Astrocyte (in vitro differentiated cells and primary cell): ENCODE data around the gene GPHN. TPM values are rescaled to one million over a fixed set of nuclear protein-coding genes. Genes with fewer than 3 reads are reported as not detected.

ENCODE experiments used
- DNase-seq: peaks from one replicate; pipeline ENCODE4 v3.0.0-alpha.2; 2010; ENCODE audit warnings: low read depth
- FAIRE-seq: peaks from 2 replicates; lab custom pipeline; 2011; peaks lifted over from hg19 to GRCh38; lab: Jason Lieb, UNC
- H2AFZ ChIP-seq: 2 replicates; pipeline ENCODE4 v1.6.0; 2012; ENCODE audit warnings: low read depth, low read length, inconsistent platforms
- H3K27ac ChIP-seq: 2 replicates; pipeline ENCODE4 v1.5.1; 2011; ENCODE audit warnings: low read depth, low read length, inconsistent platforms
- H3K27me3 ChIP-seq: 2 replicates; pipeline ENCODE4 v1.6.0; 2011; ENCODE audit warnings: low read length, inconsistent platforms; ENCODE audit not compliant: insufficient read depth
- H3K36me3 ChIP-seq: 2 replicates; pipeline ENCODE4 v1.5.1; 2011; ENCODE audit warnings: low read length, inconsistent platforms; ENCODE audit not compliant: insufficient read depth
- H3K4me1 ChIP-seq: 2 replicates; pipeline ENCODE4 v1.5.1; 2011; ENCODE audit warnings: low read length, inconsistent platforms; ENCODE audit not compliant: insufficient read depth
- H3K4me2 ChIP-seq: 2 replicates; pipeline ENCODE4 v1.6.0; 2012; ENCODE audit warnings: low read length, inconsistent platforms
- H3K4me3 ChIP-seq: 2 replicates; pipeline ENCODE4 v1.5.1; 2011; ENCODE audit warnings: low read depth, mild to moderate bottlenecking, low read length, inconsistent platforms; ENCODE audit not compliant: insufficient read depth
- H3K79me2 ChIP-seq: 2 replicates; pipeline ENCODE4 v1.6.0; 2012; ENCODE audit warnings: mild to moderate bottlenecking, low read length, inconsistent platforms; ENCODE audit not compliant: insufficient read depth
- H3K9ac ChIP-seq: 2 replicates; pipeline ENCODE4 v1.6.0; 2012; ENCODE audit warnings: mild to moderate bottlenecking, low read length, inconsistent platforms
- H3K9me3 ChIP-seq: 2 replicates; pipeline ENCODE4 v1.5.1; 2012; ENCODE audit warnings: low read depth, mild to moderate bottlenecking, low read length, inconsistent platforms; ENCODE audit not compliant: insufficient read depth
- H4K20me1 ChIP-seq: 2 replicates; pipeline ENCODE4 v1.6.0; 2012; ENCODE audit warnings: low read length, inconsistent platforms; ENCODE audit not compliant: insufficient read depth
- H3K27ac Mint-ChIP-seq: one replicate; pipeline ENCODE4 v1.8.0; 2021; ENCODE audit warnings: mild to moderate bottlenecking, mixed read lengths; ENCODE audit not compliant: unreplicated experiment
- H3K27me3 Mint-ChIP-seq: one replicate; pipeline ENCODE4 v1.8.0; 2021; ENCODE audit warnings: low read depth, mixed read lengths; ENCODE audit not compliant: unreplicated experiment
- H3K36me3 Mint-ChIP-seq: one replicate; pipeline ENCODE4 v1.8.0; 2021; ENCODE audit warnings: low read depth, mixed read lengths; ENCODE audit not compliant: unreplicated experiment
- H3K4me1 Mint-ChIP-seq: one replicate; pipeline ENCODE4 v1.8.0; 2021; ENCODE audit warnings: low read depth, mixed read lengths; ENCODE audit not compliant: unreplicated experiment
- H3K4me3 Mint-ChIP-seq: one replicate; pipeline ENCODE4 v1.8.0; 2021; ENCODE audit warnings: mild to moderate bottlenecking, moderate library complexity, mixed read lengths; ENCODE audit not compliant: unreplicated experiment
- H3K9me3 Mint-ChIP-seq: one replicate; pipeline ENCODE4 v1.8.0; 2021; ENCODE audit warnings: mild to moderate bottlenecking, mixed read lengths; ENCODE audit not compliant: unreplicated experiment
- EZH2 ChIP-seq: IDR thresholded peaks from 2 replicates; pipeline ENCODE4 v1.6.1; 2012; ENCODE audit warnings: mild to moderate bottlenecking, low read length, inconsistent platforms; ENCODE audit not compliant: insufficient read depth
- total RNA-seq: library from RNA; stranded (reverse); gene quantifications from 2 replicates; pipeline ENCODE4 v1.2.1, GENCODE V29; 2021
- TF ChIP-seq, protein P1 (sequence below): IDR thresholded peaks from 2 replicates; pipeline ENCODE4 v1.5.1; 2011; ENCODE audit warnings: low read depth, mild to moderate bottlenecking, inconsistent platforms, low read length, moderate library complexity; ENCODE audit not compliant: insufficient read depth

GPHN gene
- total RNA-seq, 1 donor from 2014 or later = 6.9 TPM

DNA sequence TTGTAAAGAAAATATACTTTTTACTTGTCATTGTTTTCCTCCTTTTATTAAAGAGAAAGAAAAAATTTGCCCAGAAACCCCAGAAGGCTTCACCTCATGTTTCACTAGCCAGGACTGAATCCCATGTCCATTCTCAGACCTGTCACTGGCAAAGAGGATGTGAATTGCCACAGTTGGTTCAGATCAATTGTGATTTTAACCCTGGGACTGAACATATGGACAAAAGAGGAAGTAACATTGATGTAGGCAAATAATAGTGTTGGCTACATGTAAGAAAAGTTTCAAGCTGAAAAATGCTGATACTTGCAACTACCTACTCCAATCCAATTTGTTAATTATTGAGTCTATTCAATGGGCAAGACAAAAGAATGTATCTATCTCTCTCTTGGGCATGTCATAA, 30.4 kb upstream of the GPHN start:
- no peak for FAIRE-seq
- H3K4me3 Mint-ChIP-seq = no peak overlapping the region

DNA sequence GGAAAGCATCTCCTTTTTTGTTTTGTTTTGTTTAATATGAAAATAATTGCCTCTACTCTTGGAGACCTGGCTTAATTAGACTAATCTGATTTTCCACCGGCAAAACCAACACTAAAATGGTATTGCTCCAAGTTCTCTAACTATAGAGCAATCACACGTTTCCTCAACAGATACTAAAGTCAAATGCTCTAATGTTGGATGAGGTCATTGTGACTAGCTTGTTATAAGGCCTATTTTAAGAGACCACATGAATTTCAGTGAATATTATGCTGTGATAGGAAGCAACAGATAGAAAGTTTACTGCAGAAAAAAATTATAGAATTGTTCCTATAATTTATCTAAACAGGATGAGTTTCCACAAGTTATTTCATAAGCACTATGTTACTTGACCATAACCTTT, 25.1 kb upstream of the GPHN start:
- H4K20me1 ChIP-seq = no peaks in the 10 kb centered on the region
- H3K27ac Mint-ChIP-seq = no peak overlapping the region

More for the DNA sequence above, 30.4 kb upstream of the GPHN start:
- no peaks in the 10 kb centered on the region for H3K27me3 Mint-ChIP-seq
- Histone ChIP-seq H3K27me3 (no peaks in the 10 kb centered on the region), H3K4me2 (no peak overlapping the region), H2AFZ (no peak overlapping the region), H3K9ac (no peak overlapping the region), H3K9me3 (no peaks in the 10 kb centered on the region), H3K79me2 (no peaks in the 10 kb centered on the region), H3K4me1 (no peaks in the 10 kb centered on the region), H3K27ac (no peak overlapping the region), H3K36me3 (no peaks in the 10 kb centered on the region), H3K4me3 (no peak overlapping the region), H4K20me1 (no peaks in the 10 kb centered on the region)
- TF ChIP-seq, protein P1, sequence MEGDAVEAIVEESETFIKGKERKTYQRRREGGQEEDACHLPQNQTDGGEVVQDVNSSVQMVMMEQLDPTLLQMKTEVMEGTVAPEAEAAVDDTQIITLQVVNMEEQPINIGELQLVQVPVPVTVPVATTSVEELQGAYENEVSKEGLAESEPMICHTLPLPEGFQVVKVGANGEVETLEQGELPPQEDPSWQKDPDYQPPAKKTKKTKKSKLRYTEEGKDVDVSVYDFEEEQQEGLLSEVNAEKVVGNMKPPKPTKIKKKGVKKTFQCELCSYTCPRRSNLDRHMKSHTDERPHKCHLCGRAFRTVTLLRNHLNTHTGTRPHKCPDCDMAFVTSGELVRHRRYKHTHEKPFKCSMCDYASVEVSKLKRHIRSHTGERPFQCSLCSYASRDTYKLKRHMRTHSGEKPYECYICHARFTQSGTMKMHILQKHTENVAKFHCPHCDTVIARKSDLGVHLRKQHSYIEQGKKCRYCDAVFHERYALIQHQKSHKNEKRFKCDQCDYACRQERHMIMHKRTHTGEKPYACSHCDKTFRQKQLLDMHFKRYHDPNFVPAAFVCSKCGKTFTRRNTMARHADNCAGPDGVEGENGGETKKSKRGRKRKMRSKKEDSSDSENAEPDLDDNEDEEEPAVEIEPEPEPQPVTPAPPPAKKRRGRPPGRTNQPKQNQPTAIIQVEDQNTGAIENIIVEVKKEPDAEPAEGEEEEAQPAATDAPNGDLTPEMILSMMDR = no peak
- TF ChIP-seq EZH2 = no peak
- H3K4me1 Mint-ChIP-seq = no peaks in the 10 kb centered on the region
- no peak for DNase-seq
- H3K27ac Mint-ChIP-seq = no peak overlapping the region
- H3K36me3 Mint-ChIP-seq = peaks cover 2% of the 10 kb centered on the region
- peaks cover 7% of the 10 kb centered on the region for H3K9me3 Mint-ChIP-seq

DNA sequence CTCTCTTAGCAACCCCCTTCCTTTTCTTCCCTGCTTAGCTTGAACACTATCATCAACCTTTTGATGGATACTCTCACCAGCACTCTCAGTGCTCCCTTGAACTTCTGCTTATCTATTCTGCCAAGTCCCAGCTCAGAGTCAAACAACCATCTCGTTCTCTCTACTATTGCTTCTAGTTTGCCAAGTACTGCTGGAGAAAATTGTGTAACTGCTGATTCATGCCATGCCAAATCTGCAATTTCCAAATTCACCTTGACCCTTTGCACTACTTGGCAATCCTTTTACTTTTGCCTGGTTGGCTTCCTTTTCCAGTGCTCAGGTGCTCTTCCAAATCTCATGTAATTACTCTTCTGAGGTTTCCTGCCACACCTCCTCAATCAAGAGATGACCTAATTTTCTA, 24.6 kb upstream of the GPHN start:
- Mint-ChIP-seq H3K27ac (no peak overlapping the region), H3K4me3 (no peak overlapping the region), H3K9me3 (no peaks in the 10 kb centered on the region), H3K4me1 (no peaks in the 10 kb centered on the region), H3K27me3 (peaks cover 2% of the 10 kb centered on the region), H3K36me3 (no peaks in the 10 kb centered on the region)
- Histone ChIP-seq H4K20me1 (no peaks in the 10 kb centered on the region), H3K27ac (no peak overlapping the region), H3K27me3 (no peaks in the 10 kb centered on the region), H2AFZ (no peak overlapping the region), H3K4me2 (no peak overlapping the region), H3K79me2 (no peaks in the 10 kb centered on the region), H3K4me3 (no peak overlapping the region), H3K36me3 (no peaks in the 10 kb centered on the region), H3K9me3 (no peaks in the 10 kb centered on the region), H3K4me1 (no peaks in the 10 kb centered on the region), H3K9ac (no peak overlapping the region)
- DNase-seq = no peak
- TF ChIP-seq EZH2 = no peak
- TF ChIP-seq, protein P1 = no peak
- FAIRE-seq = no peak

More for the DNA sequence above, 25.1 kb upstream of the GPHN start:
- H3K27me3 ChIP-seq = no peaks in the 10 kb centered on the region
- no peaks in the 10 kb centered on the region for H3K36me3 Mint-ChIP-seq
- no peaks in the 10 kb centered on the region for H3K9me3 ChIP-seq
- no peaks in the 10 kb centered on the region for H3K36me3 ChIP-seq
- H3K4me1 ChIP-seq = no peaks in the 10 kb centered on the region
- TF ChIP-seq, protein P1 = no peak
- TF ChIP-seq EZH2 = no peak
- H2AFZ ChIP-seq = no peak overlapping the region
- no peak overlapping the region for H3K4me3 ChIP-seq
- H3K27me3 Mint-ChIP-seq = peaks cover 2% of the 10 kb centered on the region
- H3K4me2 ChIP-seq = no peak overlapping the region
- no peaks in the 10 kb centered on the region for H3K79me2 ChIP-seq
- H3K27ac ChIP-seq = no peak overlapping the region
- DNase-seq (no peak), FAIRE-seq (no peak)
- no peak overlapping the region for H3K9ac ChIP-seq
- H3K9me3 Mint-ChIP-seq = no peaks in the 10 kb centered on the region
- H3K4me1 Mint-ChIP-seq = no peaks in the 10 kb centered on the region
- no peak overlapping the region for H3K4me3 Mint-ChIP-seq
